HepG2 (cell line): Measurements from ENCODE around the gene SPATA25. TPM values are rescaled to one million over a fixed set of nuclear protein-coding genes. Genes with fewer than 3 reads are reported as not detected.

Experiments used
- CBX5 ChIP-seq: sonication (generic); formaldehyde crosslinking; IDR thresholded peaks from 2 replicates; pipeline ENCODE4 v1.4.0; 2020; ENCODE audit warnings: missing genetic modification reagents, borderline replicate concordance
- DNMT3B ChIP-seq: conservative IDR thresholded peaks from 2 replicates; pipeline ENCODE4 v1.6.1; 2016; ENCODE audit warnings: missing biosample characterization, control low read depth
- GATAD2A ChIP-seq: IDR thresholded peaks from 2 replicates; pipeline ENCODE4 v1.6.1; 2016
- GLI4 ChIP-seq: sonication (generic); formaldehyde crosslinking; IDR thresholded peaks from 2 replicates; pipeline ENCODE4 v1.5.1; 2020; ENCODE audit warnings: missing genetic modification reagents, mild to moderate bottlenecking, moderate library complexity, borderline replicate concordance
- JUNB ChIP-seq: sonication (generic); formaldehyde crosslinking; IDR thresholded peaks from 2 replicates; pipeline ENCODE4 v1.8.0; 2022; ENCODE audit warnings: missing genetic modification reagents, mild to moderate bottlenecking, borderline replicate concordance
- MED13 ChIP-seq: sonication (generic); formaldehyde crosslinking; IDR thresholded peaks from 2 replicates; pipeline ENCODE4 v1.5.0; 2020; ENCODE audit warnings: missing genetic modification reagents
- MTA1 ChIP-seq: sonication (generic); formaldehyde crosslinking; IDR thresholded peaks from 2 replicates; pipeline ENCODE4 v1.4.0; 2020; ENCODE audit warnings: missing genetic modification reagents, mild to moderate bottlenecking, borderline replicate concordance
- MTA3 ChIP-seq: sonication (generic); formaldehyde crosslinking; IDR thresholded peaks from 2 replicates; pipeline ENCODE4 v1.4.0; 2020; ENCODE audit warnings: missing genetic modification reagents
- PHB2 ChIP-seq: fragments of 450-650 bp; IDR thresholded peaks from 2 replicates; pipeline ENCODE4 v1.6.1; 2018; ENCODE audit not compliant: partially characterized antibody
- POLR2G ChIP-seq: fragments of 200-400 bp; formaldehyde crosslinking; IDR thresholded peaks from 2 replicates; pipeline ENCODE4 v1.6.1; 2018; ENCODE audit warnings: mild to moderate bottlenecking, low read depth, low read length, moderate library complexity
- STAT5B ChIP-seq: sonication (generic); formaldehyde crosslinking; IDR thresholded peaks from 2 replicates; pipeline ENCODE4 v1.4.0; 2020; ENCODE audit warnings: missing genetic modification reagents
- ZBTB1 ChIP-seq: sonication (generic); formaldehyde crosslinking; IDR thresholded peaks from 2 replicates; pipeline ENCODE4 v1.4.0; 2020; ENCODE audit warnings: missing genetic modification reagents, borderline replicate concordance
- ZNF75D ChIP-seq: sonication (generic); formaldehyde crosslinking; IDR thresholded peaks from 2 replicates; pipeline ENCODE4 v1.8.1; 2023; ENCODE audit warnings: missing genetic modification reagents, mild to moderate bottlenecking, borderline replicate concordance
- polyA plus RNA-seq, 8 experiments: library from polyadenylated mRNA; depleted of rRNA in 3 of 8; stranded (reverse) in 7 of 8; unstranded in 1 of 8; fragments of >200 nt; fragmentation: Illumina TruSeq in 4 of 8; extraction: Trizol in 4 of 8; gene quantifications; 2 replicates each; pipeline versions ENCODE4 v1.2.1 to v1.2.3, GENCODE V29; 2011 to 2016; ENCODE audit warnings: low read depth in 4 of 8, missing spikeins in 1 of 8, mixed read lengths in 1 of 8; ENCODE audit not compliant: insufficient read depth in 1 of 8
- total RNA-seq, 5 experiments: library from RNA; depleted of rRNA; stranded (reverse); fragments of >200 nt; fragmentation: Illumina TruSeq; extraction: Trizol; gene quantifications; 2 replicates each; pipeline ENCODE4 v1.2.3, GENCODE V29; 2016; ENCODE audit warnings: low read depth in 1 of 5
- TF ChIP-seq, protein P1 (sequence below): sonication (generic); formaldehyde crosslinking; IDR thresholded peaks from 2 replicates; pipeline ENCODE4 v1.4.0; 2020; ENCODE audit warnings: missing genetic modification reagents
- TF ChIP-seq, protein P2 (sequence below): sonication (generic); formaldehyde crosslinking; IDR thresholded peaks from 2 replicates; pipeline ENCODE4 v1.4.0; 2020; ENCODE audit warnings: missing genetic modification reagents, low read depth, mild to moderate bottlenecking, borderline replicate concordance
- TF ChIP-seq, protein P3 (sequence below): sonication (generic); formaldehyde crosslinking; IDR thresholded peaks from 2 replicates; pipeline ENCODE4 v1.5.1; 2020; ENCODE audit warnings: missing genetic modification reagents, mild to moderate bottlenecking, borderline replicate concordance
- TF ChIP-seq, protein P4 (sequence below): sonication (generic); formaldehyde crosslinking; IDR thresholded peaks from 2 replicates; pipeline ENCODE4 v1.5.0; 2020; ENCODE audit warnings: missing genetic modification reagents

SPATA25 gene
- total and polyA plus RNA-seq, 2 of the 13 experiments (the other 11 are each of a cell fraction or from before 2014, with no cell fraction given): 4.8 to 7.6 TPM

DNA sequence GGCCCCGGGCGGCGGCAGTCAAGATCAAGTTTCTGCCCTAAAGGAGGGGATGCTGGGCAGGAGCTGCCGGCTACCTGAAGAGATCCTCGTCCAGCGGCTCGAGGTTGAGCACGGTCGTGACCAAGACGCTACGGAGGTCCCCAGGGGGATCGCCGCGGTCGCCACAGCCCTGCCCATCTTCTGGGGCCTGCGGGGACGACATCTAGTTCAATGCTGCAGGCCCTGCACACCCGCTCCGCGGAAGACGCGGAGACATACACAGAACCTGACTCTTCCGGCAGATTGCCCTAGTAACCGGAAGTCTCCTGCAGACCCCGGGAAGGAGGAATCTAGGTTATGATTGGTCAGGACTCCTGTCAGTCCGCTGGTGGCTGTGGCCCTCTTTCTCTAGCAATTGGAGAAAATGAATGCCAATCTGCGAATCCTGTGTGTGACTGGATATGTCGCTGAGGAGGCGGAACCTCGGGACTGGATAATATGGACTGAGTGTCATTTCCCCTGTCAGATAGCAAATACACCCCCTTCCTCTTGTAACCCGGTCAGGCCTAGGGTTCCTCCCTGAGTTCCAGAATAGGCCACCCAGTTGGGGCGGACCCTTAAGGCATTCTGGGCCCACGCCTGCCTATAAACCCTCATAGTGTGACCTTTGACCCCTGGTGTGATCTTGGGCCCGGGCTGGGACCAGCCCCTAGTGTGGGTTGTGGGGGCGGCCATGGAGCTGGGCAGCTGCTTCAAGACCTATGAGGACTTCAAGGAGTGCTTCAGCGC, 30.1 kb downstream of the SPATA25 start, which contains the start of the genes ACOT8 and ZSWIM3 (continued):
- TF ChIP-seq, protein P1, sequence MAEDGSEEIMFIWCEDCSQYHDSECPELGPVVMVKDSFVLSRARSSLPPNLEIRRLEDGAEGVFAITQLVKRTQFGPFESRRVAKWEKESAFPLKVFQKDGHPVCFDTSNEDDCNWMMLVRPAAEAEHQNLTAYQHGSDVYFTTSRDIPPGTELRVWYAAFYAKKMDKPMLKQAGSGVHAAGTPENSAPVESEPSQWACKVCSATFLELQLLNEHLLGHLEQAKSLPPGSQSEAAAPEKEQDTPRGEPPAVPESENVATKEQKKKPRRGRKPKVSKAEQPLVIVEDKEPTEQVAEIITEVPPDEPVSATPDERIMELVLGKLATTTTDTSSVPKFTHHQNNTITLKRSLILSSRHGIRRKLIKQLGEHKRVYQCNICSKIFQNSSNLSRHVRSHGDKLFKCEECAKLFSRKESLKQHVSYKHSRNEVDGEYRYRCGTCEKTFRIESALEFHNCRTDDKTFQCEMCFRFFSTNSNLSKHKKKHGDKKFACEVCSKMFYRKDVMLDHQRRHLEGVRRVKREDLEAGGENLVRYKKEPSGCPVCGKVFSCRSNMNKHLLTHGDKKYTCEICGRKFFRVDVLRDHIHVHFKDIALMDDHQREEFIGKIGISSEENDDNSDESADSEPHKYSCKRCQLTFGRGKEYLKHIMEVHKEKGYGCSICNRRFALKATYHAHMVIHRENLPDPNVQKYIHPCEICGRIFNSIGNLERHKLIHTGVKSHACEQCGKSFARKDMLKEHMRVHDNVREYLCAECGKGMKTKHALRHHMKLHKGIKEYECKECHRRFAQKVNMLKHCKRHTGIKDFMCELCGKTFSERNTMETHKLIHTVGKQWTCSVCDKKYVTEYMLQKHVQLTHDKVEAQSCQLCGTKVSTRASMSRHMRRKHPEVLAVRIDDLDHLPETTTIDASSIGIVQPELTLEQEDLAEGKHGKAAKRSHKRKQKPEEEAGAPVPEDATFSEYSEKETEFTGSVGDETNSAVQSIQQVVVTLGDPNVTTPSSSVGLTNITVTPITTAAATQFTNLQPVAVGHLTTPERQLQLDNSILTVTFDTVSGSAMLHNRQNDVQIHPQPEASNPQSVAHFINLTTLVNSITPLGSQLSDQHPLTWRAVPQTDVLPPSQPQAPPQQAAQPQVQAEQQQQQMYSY (CRISPR knock-in tag): peak; percentile 77; the same call in 1 of the 2 replicates
- TF ChIP-seq, protein P2, sequence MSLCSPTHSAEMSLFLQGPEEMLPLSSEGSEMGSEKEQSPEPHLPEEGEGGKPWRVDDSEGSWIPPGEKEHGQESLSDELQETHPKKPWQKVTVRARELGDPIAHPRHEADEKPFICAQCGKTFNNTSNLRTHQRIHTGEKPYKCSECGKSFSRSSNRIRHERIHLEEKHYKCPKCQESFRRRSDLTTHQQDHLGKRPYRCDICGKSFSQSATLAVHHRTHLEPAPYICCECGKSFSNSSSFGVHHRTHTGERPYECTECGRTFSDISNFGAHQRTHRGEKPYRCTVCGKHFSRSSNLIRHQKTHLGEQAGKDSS (CRISPR knock-in tag): peak; percentile 14; the same call in 1 of the 2 replicates
- TF ChIP-seq GATAD2A (CRISPR knock-in tag) (no peak), ZBTB1 (CRISPR knock-in tag) (no peak), GLI4 (CRISPR knock-in tag) (peak; percentile 87), JUNB (CRISPR knock-in tag) (no peak), MED13 (CRISPR knock-in tag) (no peak; the same call in 1 of the 2 replicates), STAT5B (CRISPR knock-in tag) (peak; percentile 61; the same call in 1 of the 2 replicates), POLR2G (peak; percentile 98), PHB2 (no peak), DNMT3B (no peak), MTA1 (no peak), MTA3 (CRISPR knock-in tag) (no peak), ZNF75D (no peak), CBX5 (CRISPR knock-in tag) (no peak; the same call in 1 of the 2 replicates)
- TF ChIP-seq, protein P3, sequence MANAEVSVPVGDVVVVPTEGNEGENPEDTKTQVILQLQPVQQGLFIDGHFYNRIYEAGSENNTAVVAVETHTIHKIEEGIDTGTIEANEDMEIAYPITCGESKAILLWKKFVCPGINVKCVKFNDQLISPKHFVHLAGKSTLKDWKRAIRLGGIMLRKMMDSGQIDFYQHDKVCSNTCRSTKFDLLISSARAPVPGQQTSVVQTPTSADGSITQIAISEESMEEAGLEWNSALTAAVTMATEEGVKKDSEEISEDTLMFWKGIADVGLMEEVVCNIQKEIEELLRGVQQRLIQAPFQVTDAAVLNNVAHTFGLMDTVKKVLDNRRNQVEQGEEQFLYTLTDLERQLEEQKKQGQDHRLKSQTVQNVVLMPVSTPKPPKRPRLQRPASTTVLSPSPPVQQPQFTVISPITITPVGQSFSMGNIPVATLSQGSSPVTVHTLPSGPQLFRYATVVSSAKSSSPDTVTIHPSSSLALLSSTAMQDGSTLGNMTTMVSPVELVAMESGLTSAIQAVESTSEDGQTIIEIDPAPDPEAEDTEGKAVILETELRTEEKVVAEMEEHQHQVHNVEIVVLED (CRISPR knock-in tag): peak; percentile 69; the same call in 1 of the 2 replicates
- TF ChIP-seq, protein P4, sequence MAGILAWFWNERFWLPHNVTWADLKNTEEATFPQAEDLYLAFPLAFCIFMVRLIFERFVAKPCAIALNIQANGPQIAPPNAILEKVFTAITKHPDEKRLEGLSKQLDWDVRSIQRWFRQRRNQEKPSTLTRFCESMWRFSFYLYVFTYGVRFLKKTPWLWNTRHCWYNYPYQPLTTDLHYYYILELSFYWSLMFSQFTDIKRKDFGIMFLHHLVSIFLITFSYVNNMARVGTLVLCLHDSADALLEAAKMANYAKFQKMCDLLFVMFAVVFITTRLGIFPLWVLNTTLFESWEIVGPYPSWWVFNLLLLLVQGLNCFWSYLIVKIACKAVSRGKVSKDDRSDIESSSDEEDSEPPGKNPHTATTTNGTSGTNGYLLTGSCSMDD (CRISPR knock-in tag): no peak
